LNCAP (cell line): ENCODE data around the gene TEPSIN.

ENCODE experiments used
- TF ChIP-seq, protein P1 (sequence below): fragments of 450-650 bp; IDR thresholded peaks from 2 replicates; pipeline ENCODE4 v1.5.1; 2017; ENCODE audit warnings: mild to moderate bottlenecking

Gene TEPSIN

GRCh38 chr17:81194941-81195901 is 43.6 kb downstream of the TEPSIN start:
- TF ChIP-seq, protein P1, sequence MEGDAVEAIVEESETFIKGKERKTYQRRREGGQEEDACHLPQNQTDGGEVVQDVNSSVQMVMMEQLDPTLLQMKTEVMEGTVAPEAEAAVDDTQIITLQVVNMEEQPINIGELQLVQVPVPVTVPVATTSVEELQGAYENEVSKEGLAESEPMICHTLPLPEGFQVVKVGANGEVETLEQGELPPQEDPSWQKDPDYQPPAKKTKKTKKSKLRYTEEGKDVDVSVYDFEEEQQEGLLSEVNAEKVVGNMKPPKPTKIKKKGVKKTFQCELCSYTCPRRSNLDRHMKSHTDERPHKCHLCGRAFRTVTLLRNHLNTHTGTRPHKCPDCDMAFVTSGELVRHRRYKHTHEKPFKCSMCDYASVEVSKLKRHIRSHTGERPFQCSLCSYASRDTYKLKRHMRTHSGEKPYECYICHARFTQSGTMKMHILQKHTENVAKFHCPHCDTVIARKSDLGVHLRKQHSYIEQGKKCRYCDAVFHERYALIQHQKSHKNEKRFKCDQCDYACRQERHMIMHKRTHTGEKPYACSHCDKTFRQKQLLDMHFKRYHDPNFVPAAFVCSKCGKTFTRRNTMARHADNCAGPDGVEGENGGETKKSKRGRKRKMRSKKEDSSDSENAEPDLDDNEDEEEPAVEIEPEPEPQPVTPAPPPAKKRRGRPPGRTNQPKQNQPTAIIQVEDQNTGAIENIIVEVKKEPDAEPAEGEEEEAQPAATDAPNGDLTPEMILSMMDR = no peak

- TF ChIP-seq, protein P1 = no peak
Observed at GRCh38 chr17:81194225-81194760, 44.6 kb downstream of the TEPSIN start.

DNA sequence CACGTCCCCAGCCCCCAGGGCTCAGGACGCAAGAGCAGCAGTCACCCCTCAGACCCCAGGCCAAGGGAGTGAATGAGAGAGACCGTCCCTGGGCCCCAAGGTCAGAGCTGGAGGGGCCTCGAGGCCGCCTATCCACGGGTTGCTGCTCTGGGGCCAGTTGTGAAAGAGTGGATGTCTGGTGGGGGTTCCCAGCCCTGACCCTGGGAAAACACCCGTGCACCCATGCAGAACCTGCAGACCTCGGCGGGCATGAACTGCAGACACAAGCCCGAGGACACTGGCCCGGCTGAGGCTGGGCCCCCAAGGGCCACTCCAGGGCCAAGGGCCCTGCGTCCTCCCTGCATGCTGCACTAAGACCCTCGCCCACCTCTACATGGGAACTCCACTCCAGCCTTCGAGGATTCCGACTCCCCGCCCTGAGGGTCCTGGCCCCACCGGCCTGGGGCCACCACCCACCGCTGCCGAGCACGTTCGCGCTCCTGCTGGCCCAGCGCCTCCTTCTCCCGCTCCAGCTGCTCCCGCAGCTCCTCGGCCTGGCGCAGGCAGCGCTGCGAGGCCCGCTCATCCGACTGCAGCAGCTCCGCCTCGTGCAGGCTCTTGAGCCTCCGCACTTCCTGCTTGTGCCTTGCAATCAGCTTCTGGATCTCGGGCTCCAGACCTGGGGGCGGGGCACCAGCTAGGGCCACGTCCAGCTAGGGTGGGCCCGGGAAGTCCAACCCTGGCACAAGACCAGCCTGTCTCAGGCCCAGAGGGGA is 45.2 kb downstream of the TEPSIN start:
- TF ChIP-seq, protein P1 = no peak

DNA sequence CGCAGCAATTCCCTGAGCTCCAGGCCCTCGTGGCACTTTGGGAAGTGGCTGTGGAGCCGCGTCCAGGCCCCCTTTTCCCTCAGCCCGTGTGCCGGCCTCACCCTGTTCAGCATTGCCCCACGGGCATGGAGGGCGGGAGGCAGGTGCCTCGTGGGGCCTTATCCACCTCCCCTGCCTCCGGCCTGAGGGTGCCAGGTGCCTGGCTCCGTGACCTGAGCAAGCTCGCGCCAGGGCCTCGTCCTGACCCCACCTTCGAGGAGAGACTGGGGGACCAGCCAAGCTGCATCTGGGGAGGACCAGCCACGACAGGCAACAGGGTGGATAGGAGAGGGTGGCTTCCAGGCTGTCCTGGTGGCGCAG is 45.8 kb downstream of the TEPSIN start:
- TF ChIP-seq, protein P1 = no peak

- TF ChIP-seq, protein P1 = no peak
Observed at GRCh38 chr17:81192386-81193050, 46.3 kb downstream of the TEPSIN start.

- TF ChIP-seq, protein P1 = no peak
Observed at GRCh38 chr17:81191646-81192045, 47.2 kb downstream of the TEPSIN start.

- TF ChIP-seq, protein P1 = no peak
Observed at GRCh38 chr17:81191116-81191515, 47.7 kb downstream of the TEPSIN start.
